Gastroesophageal sphincter (tissue), 3 donors: Measurements from ENCODE around the gene TBRG4.

ENCODE experiments used
- CTCF ChIP-seq, 4 experiments: fragments of 200-600 bp in 2 of 4; fragments of 450-650 bp in 2 of 4; sonication (generic) in 1 of 4; IDR thresholded peaks; one replicate each; pipeline ENCODE4 v1.5.1; 2017 to 2019; ENCODE audit warnings: antibody characterized with exemption in 4 of 4, mild to moderate bottlenecking in 2 of 4, moderate library complexity in 2 of 4
- POLR2A ChIP-seq, 2 donors: fragments of 450-650 bp; IDR thresholded peaks; one replicate each; pipeline ENCODE4 v1.6.1; 2017; ENCODE audit warnings: antibody characterized with exemption in 2 of 2, mild to moderate bottlenecking in 2 of 2, moderate library complexity in 1 of 2
- POLR2AphosphoS5 ChIP-seq: sonication (generic); formaldehyde crosslinking; IDR thresholded peaks from one replicate; pipeline ENCODE4 v1.6.1; 2017; ENCODE audit warnings: antibody characterized with exemption

GRCh38 chr7:45151131-45151684, 39.7 kb upstream of the TBRG4 start:
- TF ChIP-seq POLR2AphosphoS5, result no peak
- no peak for TF ChIP-seq POLR2A (IDR thresholded peaks at IDR 0.05)
- no peak for TF ChIP-seq CTCF (IDR thresholded peaks at IDR 0.05)
